NCI-H1436 treated with DMSO at 0.1 percent for 48 hours (cell line): ENCODE results near the gene BICRA.
"Not testable (repeated sequence)": the region's sequence is repeated elsewhere in the genome, so short reads cannot be mapped to it uniquely, and the experiment has no call there.

Source experiments
- DNase-seq: peaks from one replicate; lab custom pipeline; 2025; lab: John Stamatoyannopoulos, UW

The BICRA gene

GRCh38 chr19:47694466-47695273 is 85.7 kb downstream of the BICRA start:
- no peak for DNase-seq

- DNase-seq, result no peak
These were observed 86.8 kb downstream of the BICRA start for GRCh38 chr19:47695533-47696262.

GRCh38 chr19:47696635-47697034 is 87.7 kb downstream of the BICRA start:
- DNase-seq, result no peak

- no peak for DNase-seq
These were observed 89.1 kb downstream of the BICRA start for GRCh38 chr19:47697863-47698609.

GRCh38 chr19:47698631-47699359 is 89.9 kb downstream of the BICRA start:
- no peak for DNase-seq

- DNase-seq, result no peak
These were observed 90.5 kb downstream of the BICRA start for GRCh38 chr19:47699360-47699917.

- no peak for DNase-seq
These were observed 92.2 kb downstream of the BICRA start for GRCh38 chr19:47700934-47701716.

- DNase-seq, result no peak
These were observed 93.0 kb downstream of the BICRA start for GRCh38 chr19:47701717-47702552.

- DNase-seq, result no peak
These were observed 93.7 kb downstream of the BICRA start for GRCh38 chr19:47702671-47703070.

- no peak for DNase-seq
These were observed 94.4 kb downstream of the BICRA start for GRCh38 chr19:47703301-47703700.

- DNase-seq, result no peak
These were observed 95.1 kb downstream of the BICRA start for GRCh38 chr19:47704024-47704423.

GRCh38 chr19:47704656-47705055 is 95.7 kb downstream of the BICRA start:
- DNase-seq, result no peak

- peak; percentile 49 for DNase-seq
These were observed 98.4 kb downstream of the BICRA start for GRCh38 chr19:47707135-47707925.

GRCh38 chr19:47711652-47712242 is 102.8 kb downstream of the BICRA start:
- no peak for DNase-seq

GRCh38 chr19:47713046-47714021 is 104.4 kb downstream of the BICRA start, which contains the start of gene EHD2:
Gene EHD2, plus strand, starts transcription at chr19:47713422. Its CDS starts 3,191 bp downstream, at chr19:47716613.
- DNase-seq, result no peak

- DNase-seq, result no peak
These were observed 105.4 kb downstream of the BICRA start for GRCh38 chr19:47714339-47714738.

- DNase-seq, result not testable (repeated sequence)
These were observed 105.9 kb downstream of the BICRA start for GRCh38 chr19:47714855-47715254.
